Testis (tissue), 3 donors: Measurements from ENCODE around the gene NUP214. TPM values are rescaled to one million over a fixed set of nuclear protein-coding genes. Genes with fewer than 3 reads are reported as not detected.

Experiments used
- DNase-seq: peaks from one replicate; pipeline ENCODE4 v3.0.0-alpha.2; 2019
- H3K27ac ChIP-seq, 2 donors: fragments of 200-600 bp; sonication (generic); one replicate each; pipeline ENCODE4 v1.5.1; 2019
- H3K27me3 ChIP-seq: fragments of 200-600 bp; sonication (generic); one replicate; pipeline ENCODE4 v1.5.1; 2019
- H3K36me3 ChIP-seq: fragments of 200-600 bp; sonication (generic); one replicate; pipeline ENCODE4 v1.5.1; 2017; ENCODE audit warnings: low read depth; ENCODE audit errors: missing control alignments
- H3K4me1 ChIP-seq: fragments of 200-600 bp; sonication (generic); one replicate; pipeline ENCODE4 v1.5.1; 2019
- H3K4me3 ChIP-seq, 2 donors: fragments of 200-600 bp; sonication (generic); one replicate each; pipeline ENCODE4 v1.5.1; 2017 to 2019
- H3K9me3 ChIP-seq: fragments of 200-600 bp; sonication (generic); one replicate; pipeline ENCODE4 v1.5.1; 2017
- CTCF ChIP-seq, 3 experiments: fragments of 450-650 bp in 2 of 3; fragments of 200-600 bp in 1 of 3; sonication (generic) in 1 of 3; IDR thresholded peaks; one replicate each; pipeline ENCODE4 v1.5.1; 2016 to 2019; ENCODE audit warnings: antibody characterized with exemption in 3 of 3, mild to moderate bottlenecking in 2 of 3, moderate library complexity in 1 of 3
- POLR2A ChIP-seq: fragments of 450-650 bp; IDR thresholded peaks from one replicate; pipeline ENCODE4 v1.6.1; 2017; ENCODE audit warnings: antibody characterized with exemption, mild to moderate bottlenecking, moderate library complexity
- WGBS, 2 donors: methylation state at CpG; one replicate each; pipeline ENCODE4 v1.1.5; 2018; 5-methylcytosine and 5-hydroxymethylcytosine counted together
- intact Hi-C: fragments of 100-400 bp; cut with DNase I; formaldehyde crosslinking; loops from one replicate; pipeline ENCODE4 v1.15.1; 2023; ENCODE audit warnings: low total_unique reads
- polyA plus RNA-seq: library from polyadenylated mRNA; stranded (reverse); fragments of 350-450 nt; fragmentation: Illumina TruSeq; extraction: RNeasy Lipid Tissue Mini Kit (QIAGEN cat#74804); gene quantifications from one replicate; pipeline ENCODE4 v1.2.3, GENCODE V29; 2014; ENCODE audit warnings: low read depth, low replicate concordance; ENCODE audit not compliant: insufficient read depth
- total RNA-seq, 2 donors: library from RNA; depleted of rRNA; stranded (reverse); fragments of >200 nt; gene quantifications; one replicate each; pipeline ENCODE4 v1.2.3, GENCODE V29; 2016

NUP214 gene
- total and polyA plus RNA-seq, 3 donors from 2014 or later, result 190 to 250 (median 237) TPM

GRCh38 chr9:131087354-131087893 lies 38.0 kb upstream of the NUP214 start:
- H3K27me3 ChIP-seq, result no peaks in the 10 kb centered on the region
- no peak for TF ChIP-seq POLR2A
- no peak for TF ChIP-seq CTCF (IDR thresholded peaks at IDR 0.05)
- H3K9me3 ChIP-seq, result no peaks in the 10 kb centered on the region
- no peak overlapping the region for H3K27ac ChIP-seq
- 80 to 90% methylated on average over 5 to 19 of the region's 19 CpGs for WGBS, 2 donors
- intact Hi-C loops, result no loop called here
- no peak overlapping the region for H3K4me3 ChIP-seq
- no peaks in the 10 kb centered on the region for H3K36me3 ChIP-seq
- no peak for DNase-seq
- no peaks in the 10 kb centered on the region for H3K4me1 ChIP-seq

GRCh38 chr9:131090025-131090787 lies 35.2 kb upstream of the NUP214 start:
- intact Hi-C loops, result no loop called here
- Histone ChIP-seq H3K27ac (no peak overlapping the region), H3K9me3 (no peaks in the 10 kb centered on the region), H3K4me1 (peaks cover 5% of the 10 kb centered on the region), H3K4me3 (no peak overlapping the region), H3K36me3 (no peaks in the 10 kb centered on the region), H3K27me3 (no peaks in the 10 kb centered on the region)
- 89% methylated on average over 11 to 13 of the region's 13 CpGs for WGBS, 2 donors
- no peak for TF ChIP-seq CTCF (IDR thresholded peaks at IDR 0.05)
- TF ChIP-seq POLR2A, result no peak
- DNase-seq, result no peak

- DNase-seq, result no peak
- no peak overlapping the region for H3K27ac ChIP-seq
- H3K4me1 ChIP-seq, result peaks cover 11% of the 10 kb centered on the region
- H3K9me3 ChIP-seq, result no peaks in the 10 kb centered on the region
- intact Hi-C loops, result no loop called here
- no peak overlapping the region for H3K4me3 ChIP-seq
- H3K36me3 ChIP-seq, result no peaks in the 10 kb centered on the region
- 80 to 86% methylated on average over 10 to 19 of the region's 19 CpGs for WGBS, 2 donors
- H3K27me3 ChIP-seq, result no peaks in the 10 kb centered on the region
- TF ChIP-seq POLR2A (no peak), CTCF (IDR thresholded peaks at IDR 0.05) (no peak)
Measured at GRCh38 chr9:131091352-131091992, 33.9 kb upstream of the NUP214 start.

GRCh38 chr9:131092030-131092429 lies 33.4 kb upstream of the NUP214 start:
- intact Hi-C loops, result no loop called here
- no peaks in the 10 kb centered on the region for H3K9me3 ChIP-seq
- no peak for DNase-seq
- H3K27me3 ChIP-seq, result no peaks in the 10 kb centered on the region
- WGBS, 2 donors, result 63 to 74% methylated on average over 6 of the region's 6 CpGs
- TF ChIP-seq POLR2A (no peak), CTCF (IDR thresholded peaks at IDR 0.05) (no peak)
- H3K4me1 ChIP-seq, result peaks cover 14% of the 10 kb centered on the region
- no peak overlapping the region for H3K27ac ChIP-seq
- no peaks in the 10 kb centered on the region for H3K36me3 ChIP-seq
- H3K4me3 ChIP-seq, result no peak overlapping the region
